ENCODE data around the gene MSMP. TPM values are rescaled to one million over a fixed set of nuclear protein-coding genes. Genes with fewer than 3 reads are reported as not detected.

MSMP gene
- total and polyA plus RNA-seq, 9 of the 15 experiments (the other 6 are each of a cell fraction or from before 2014, with no cell fraction given), result 0.60 TPM; not detected in 8

GRCh38 chr9:35771075-35771433, 17.0 kb upstream of the MSMP start:
- no peak for TF ChIP-seq SMC3 (conservative IDR thresholded peaks at IDR 0.05; ENCODE audit: insufficient read depth, low read depth, low read length)
- no peak for TF ChIP-seq NCOA2 (IDR thresholded peaks at IDR 0.05; ENCODE audit: partially characterized antibody in 2 of 2)
- TF ChIP-seq TRIM25 (IDR thresholded peaks at IDR 0.05; ENCODE audit: borderline replicate concordance), result no peak
- 21% methylated on average over 4 of the region's 4 CpGs for WGBS (ENCODE audit: insufficient coverage, low coverage, missing lambda C conversion rate)
- H3K9me1 ChIP-seq (ENCODE audit: control insufficient read depth, insufficient read depth, low read length), result no peaks in the 10 kb centered on the region
- 0 out of 3 replicates have a peak, but pooled peaks cover 4% of the 10 kb centered on the region for H3K36me3 ChIP-seq (ENCODE audit: control insufficient read depth, insufficient read depth, low read length)
- H3K9ac ChIP-seq (ENCODE audit: insufficient read depth in 1 of 2, low read depth in 2 of 2, low read length in 2 of 2), result no peak overlapping the region
- no peaks in the 10 kb centered on the region for H3K27me3 ChIP-seq (ENCODE audit: control insufficient read depth in 2 of 2, insufficient read depth in 2 of 2, low read length in 2 of 2)
- no peaks in the 10 kb centered on the region for H3K9me3 ChIP-seq (replicated peaks; ENCODE audit: control insufficient read depth, insufficient read depth, low read depth, low read length)
- H2AFZ ChIP-seq (ENCODE audit: low read depth, low read length), result no peak overlapping the region
- H3K27ac ChIP-seq (ENCODE audit: extremely low read depth, low read depth, low read length), result peak overlapping the region; percentile 48; the same call in 1 of the 3 replicates
- no TSS peak for BruUV-seq (replicated peaks)
- no peak overlapping the region for H3K4me3 ChIP-seq
- peaks cover 14% of the 10 kb centered on the region for H3K79me2 ChIP-seq (ENCODE audit: control insufficient read depth, insufficient read depth, low read length)
- no peak overlapping the region for H3K4me2 ChIP-seq (ENCODE audit: insufficient read depth, low read length)
- FAIRE-seq (no peak), ATAC-seq (peak; percentile 34; the same call in 1 of the 3 replicates), DNase-seq (ENCODE audit: extremely low read depth in 1 of 4, low spot score in 3 of 4) (no peak)
- ChIA-PET CTCF (ENCODE audit: low intra/inter-chr PET ratio) (no interaction called here), POLR2A (interaction anchor here (0.6 to 1.8 kb wide), 5 partner anchors 11 to 353 kb away, joined by 3 to 5 read pairs (median 3); partner anchors contain the start of genes GBA2 and RGP1)
- intact Hi-C loops (cut with micrococcal nuclease), result no loop called here
- H4K20me1 ChIP-seq (replicated peaks; ENCODE audit: control insufficient read depth, insufficient read depth, low read length), result no peaks in the 10 kb centered on the region
- in situ Hi-C loops (cut with MboI), result no loop called here
- H3K4me1 ChIP-seq (replicated peaks in 1 of 2; ENCODE audit: control insufficient read depth in 2 of 2, insufficient read depth in 2 of 2, low read length in 2 of 2), result peaks cover 6 to 20% of the 10 kb centered on the region in 2 experiments; a peak in 4 of 5 replicates

- no peak for FAIRE-seq
- H2AFZ ChIP-seq (ENCODE audit: low read depth, low read length), result no peak overlapping the region
- no peaks in the 10 kb centered on the region for H4K20me1 ChIP-seq (replicated peaks; ENCODE audit: control insufficient read depth, insufficient read depth, low read length)
- H3K9me1 ChIP-seq (ENCODE audit: control insufficient read depth, insufficient read depth, low read length), result no peaks in the 10 kb centered on the region
- DNase-seq (ENCODE audit: extremely low read depth in 1 of 4, low spot score in 3 of 4), result no peak
- H3K36me3 ChIP-seq (ENCODE audit: control insufficient read depth, insufficient read depth, low read length), result 0 out of 3 replicates have a peak, but pooled peaks cover 4% of the 10 kb centered on the region
- no peak for ATAC-seq
- H3K27me3 ChIP-seq (ENCODE audit: control insufficient read depth in 2 of 2, insufficient read depth in 2 of 2, low read length in 2 of 2), result no peaks in the 10 kb centered on the region
- ChIA-PET POLR2A (interaction anchor here (1.3 kb wide), 1 partner anchor 9 kb away, joined by 5 read pairs; no protein-coding TSS in a partner anchor), CTCF (ENCODE audit: low intra/inter-chr PET ratio) (no interaction called here)
- H3K27ac ChIP-seq (ENCODE audit: extremely low read depth, low read depth, low read length), result no peak overlapping the region
- H3K9ac ChIP-seq (ENCODE audit: insufficient read depth in 1 of 2, low read depth in 2 of 2, low read length in 2 of 2), result no peak overlapping the region
- WGBS (ENCODE audit: insufficient coverage, low coverage, missing lambda C conversion rate), result 70% methylated on average over 1 of the region's 1 CpG
- H3K9me3 ChIP-seq (replicated peaks; ENCODE audit: control insufficient read depth, insufficient read depth, low read depth, low read length), result no peaks in the 10 kb centered on the region
- in situ Hi-C loops (cut with MboI), result no loop called here
- no TSS peak for BruUV-seq (replicated peaks)
- no peak overlapping the region for H3K4me2 ChIP-seq (ENCODE audit: insufficient read depth, low read length)
- intact Hi-C loops (cut with micrococcal nuclease), result no loop called here
- peaks cover 14% of the 10 kb centered on the region for H3K79me2 ChIP-seq (ENCODE audit: control insufficient read depth, insufficient read depth, low read length)
- H3K4me1 ChIP-seq (replicated peaks in 1 of 2; ENCODE audit: control insufficient read depth in 2 of 2, insufficient read depth in 2 of 2, low read length in 2 of 2), result peaks cover 6 to 7% of the 10 kb centered on the region in 2 experiments; a peak in 3 of 5 replicates
- H3K4me3 ChIP-seq, result no peak overlapping the region
- no peak for TF ChIP-seq ARID3B (CRISPR knock-in tag; IDR thresholded peaks at IDR 0.05; ENCODE audit: borderline replicate concordance)
- TF ChIP-seq ZNF655 (CRISPR knock-in tag; IDR thresholded peaks at IDR 0.05), result no peak
- TF ChIP-seq HEY1 (CRISPR knock-in tag; IDR thresholded peaks at IDR 0.05; ENCODE audit: borderline replicate concordance), result no peak
- TF ChIP-seq MYNN (IDR thresholded peaks at IDR 0.05), result no peak
- no peak for TF ChIP-seq MYNN (CRISPR knock-in tag; IDR thresholded peaks at IDR 0.05)
- no peak for TF ChIP-seq ZNF444 (CRISPR knock-in tag; IDR thresholded peaks at IDR 0.05)
- no peak for TF ChIP-seq MCM7 (IDR thresholded peaks at IDR 0.05)
- TF ChIP-seq RFX5 (IDR thresholded peaks at IDR 0.05; ENCODE audit: low read depth, low read length), result no peak
- no peak for TF ChIP-seq SRSF1 (IDR thresholded peaks at IDR 0.05; ENCODE audit: low read depth, low read length)
Measured at GRCh38 chr9:35769763-35770162, 15.7 kb upstream of the MSMP start.

All from K562 (cell line).